Measurements from ENCODE around the gene TMEM266.

GRCh38 chr15:76168237-76168984 is 108.6 kb downstream of the TMEM266 start:
- TF ChIP-seq, protein P1, sequence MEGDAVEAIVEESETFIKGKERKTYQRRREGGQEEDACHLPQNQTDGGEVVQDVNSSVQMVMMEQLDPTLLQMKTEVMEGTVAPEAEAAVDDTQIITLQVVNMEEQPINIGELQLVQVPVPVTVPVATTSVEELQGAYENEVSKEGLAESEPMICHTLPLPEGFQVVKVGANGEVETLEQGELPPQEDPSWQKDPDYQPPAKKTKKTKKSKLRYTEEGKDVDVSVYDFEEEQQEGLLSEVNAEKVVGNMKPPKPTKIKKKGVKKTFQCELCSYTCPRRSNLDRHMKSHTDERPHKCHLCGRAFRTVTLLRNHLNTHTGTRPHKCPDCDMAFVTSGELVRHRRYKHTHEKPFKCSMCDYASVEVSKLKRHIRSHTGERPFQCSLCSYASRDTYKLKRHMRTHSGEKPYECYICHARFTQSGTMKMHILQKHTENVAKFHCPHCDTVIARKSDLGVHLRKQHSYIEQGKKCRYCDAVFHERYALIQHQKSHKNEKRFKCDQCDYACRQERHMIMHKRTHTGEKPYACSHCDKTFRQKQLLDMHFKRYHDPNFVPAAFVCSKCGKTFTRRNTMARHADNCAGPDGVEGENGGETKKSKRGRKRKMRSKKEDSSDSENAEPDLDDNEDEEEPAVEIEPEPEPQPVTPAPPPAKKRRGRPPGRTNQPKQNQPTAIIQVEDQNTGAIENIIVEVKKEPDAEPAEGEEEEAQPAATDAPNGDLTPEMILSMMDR (IDR thresholded peaks at IDR 0.05): no peak
- TF ChIP-seq ZFX (IDR thresholded peaks at IDR 0.05; ENCODE audit: borderline replicate concordance): no peak

Measured in 22Rv1 (cell line).